GM13976 (cell line): Measurements from ENCODE around the gene NOTO.

ENCODE experiments used
- DNase-seq: peaks from one replicate; pipeline ENCODE4 v3.0.0; 2012; ENCODE audit warnings: low spot score
- CTCF ChIP-seq: IDR thresholded peaks from 2 replicates; pipeline ENCODE4 v1.5.1; 2012; ENCODE audit warnings: borderline replicate concordance, mild to moderate bottlenecking; ENCODE audit not compliant: insufficient read depth; ENCODE audit errors: extremely low read depth, missing control alignments, control extremely low read depth
- in situ Hi-C: fragments of 300-500 bp; cut with MboI; formaldehyde crosslinking; loops from one replicate; pipeline ENCODE4 v1.12.0; 2022; ENCODE audit warnings: low sequenced_read_pairs, mixed read lengths, inconsistent platforms; ENCODE audit not compliant: unreplicated experiment

The NOTO gene

GRCh38 chr2:73233932-73234832 lies 31.8 kb downstream of the NOTO start, which contains the start of gene CCT7:
TSS of gene CCT7 (plus strand) at chr2:73234308. CDS start at chr2:73234379, 71 bp downstream.
- TF ChIP-seq CTCF, result no peak
- DNase-seq, result peak; percentile 93
- in situ Hi-C loops, result no loop called here

GRCh38 chr2:73235315-73236028 lies 33.1 kb downstream of the NOTO start:
- no peak for DNase-seq
- in situ Hi-C loops, result no loop called here
- TF ChIP-seq CTCF, result no peak

- in situ Hi-C loops, result no loop called here
- no peak for DNase-seq
- no peak for TF ChIP-seq CTCF
Measured at GRCh38 chr2:73237168-73237567, 34.8 kb downstream of the NOTO start.

GRCh38 chr2:73238149-73238548 lies 35.8 kb downstream of the NOTO start:
- TF ChIP-seq CTCF, result no peak
- in situ Hi-C loops, result no loop called here
- no peak for DNase-seq

GRCh38 chr2:73238976-73239375 lies 36.6 kb downstream of the NOTO start:
- in situ Hi-C loops, result no loop called here
- no peak for DNase-seq
- no peak for TF ChIP-seq CTCF

GRCh38 chr2:73239776-73240175 lies 37.4 kb downstream of the NOTO start:
- no peak for TF ChIP-seq CTCF
- in situ Hi-C loops, result no loop called here
- DNase-seq, result no peak
